ENCODE results near the gene APBA2.

GRCh38 chr15:29016518-29016917 is 130.7 kb downstream of the APBA2 start:
- TF ChIP-seq HDAC2 (IDR thresholded peaks at IDR 0.05) (no peak), MAZ (IDR thresholded peaks at IDR 0.05; ENCODE audit: borderline replicate concordance, low read depth, low read length) (no peak), CTCF (IDR thresholded peaks at IDR 0.05) (no peak), CHD4 (IDR thresholded peaks at IDR 0.05; ENCODE audit: borderline replicate concordance) (no peak), POLR2A (IDR thresholded peaks at IDR 0.05; ENCODE audit: low read length) (no peak), ZC3H11A (IDR thresholded peaks at IDR 0.05) (no peak), EP300 (IDR thresholded peaks at IDR 0.05) (no peak)
